ENCODE data around the gene FAU. TPM values are rescaled to one million over a fixed set of nuclear protein-coding genes. Genes with fewer than 3 reads are reported as not detected.

The FAU gene
- total and polyA plus RNA-seq, 9 of the 15 experiments (the other 6 are each of a cell fraction or from before 2014, with no cell fraction given): 433 to 1,827 (median 942) TPM

DNA sequence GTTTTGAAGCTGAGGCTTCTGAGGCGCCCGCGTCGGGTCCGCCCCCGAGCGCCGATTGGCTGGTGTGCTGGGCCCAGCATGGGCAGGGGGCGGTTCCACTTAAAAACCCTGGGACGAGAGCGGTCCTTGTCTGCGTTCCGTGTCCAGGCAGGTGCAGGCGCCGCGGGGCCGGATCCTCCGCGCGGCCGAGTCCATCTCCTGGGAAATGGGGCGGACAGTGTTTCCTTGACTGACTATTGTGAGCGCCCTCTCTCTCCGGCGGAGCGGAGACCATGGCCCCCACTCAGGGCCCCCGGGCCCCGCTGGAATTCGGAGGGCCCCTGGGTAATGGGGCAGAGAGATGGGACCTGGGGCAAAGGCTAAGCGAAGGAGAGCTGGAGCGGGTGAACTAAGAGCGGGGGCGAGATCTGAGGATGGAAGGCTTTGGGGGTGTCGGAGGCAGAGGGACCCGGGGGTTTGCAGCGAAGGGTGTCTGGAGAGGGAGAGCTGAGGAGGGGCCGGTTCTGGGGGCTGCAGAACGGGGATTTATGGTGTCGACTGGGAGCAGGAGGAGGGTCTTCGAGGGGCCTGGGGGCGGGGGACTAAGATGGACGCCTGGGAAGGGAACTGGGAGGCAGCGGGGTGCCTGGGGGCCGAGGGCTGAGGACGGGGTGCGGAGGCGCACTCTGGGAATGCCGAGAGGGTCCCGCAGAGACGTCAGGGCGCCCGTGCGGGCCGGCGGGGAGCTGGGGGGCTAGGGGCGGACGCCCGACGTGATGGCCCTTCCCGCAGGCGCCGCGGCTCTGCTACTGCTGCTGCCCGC, 10.0 kb downstream of the FAU start, which contains the start of gene TM7SF2 (continued):
- TF ChIP-seq MBD1 (CRISPR knock-in tag; IDR thresholded peaks at IDR 0.05) (no peak), OTX1 (CRISPR knock-in tag; IDR thresholded peaks at IDR 0.05) (no peak), KLF16 (IDR thresholded peaks at IDR 0.05) (no peak), NELFE (IDR thresholded peaks at IDR 0.05; ENCODE audit: insufficient read depth, insufficient read length) (no peak), GATAD2B (IDR thresholded peaks at IDR 0.05; ENCODE audit: borderline replicate concordance) (no peak), ZFP1 (CRISPR knock-in tag; IDR thresholded peaks at IDR 0.05) (no peak), CUX1 (CRISPR knock-in tag; IDR thresholded peaks at IDR 0.05) (no peak), ZNF24 (IDR thresholded peaks at IDR 0.05) (no peak), SIRT6 (IDR thresholded peaks at IDR 0.05; ENCODE audit: low read depth, low read length) (no peak), ZNF124 (CRISPR knock-in tag; IDR thresholded peaks at IDR 0.05) (no peak), ADNP (tag; IDR thresholded peaks at IDR 0.05) (no peak), ZNF316 (IDR thresholded peaks at IDR 0.05) (no peak), BRCA1 (IDR thresholded peaks at IDR 0.05) (no peak), BRCA1 (CRISPR knock-in tag; IDR thresholded peaks at IDR 0.05) (no peak), ZNF140 (CRISPR knock-in tag; IDR thresholded peaks at IDR 0.05) (no peak), NR3C1 (CRISPR knock-in tag; IDR thresholded peaks at IDR 0.05) (no peak), ZZZ3 (IDR thresholded peaks at IDR 0.05) (no peak)
- TF ChIP-seq, protein P1, sequence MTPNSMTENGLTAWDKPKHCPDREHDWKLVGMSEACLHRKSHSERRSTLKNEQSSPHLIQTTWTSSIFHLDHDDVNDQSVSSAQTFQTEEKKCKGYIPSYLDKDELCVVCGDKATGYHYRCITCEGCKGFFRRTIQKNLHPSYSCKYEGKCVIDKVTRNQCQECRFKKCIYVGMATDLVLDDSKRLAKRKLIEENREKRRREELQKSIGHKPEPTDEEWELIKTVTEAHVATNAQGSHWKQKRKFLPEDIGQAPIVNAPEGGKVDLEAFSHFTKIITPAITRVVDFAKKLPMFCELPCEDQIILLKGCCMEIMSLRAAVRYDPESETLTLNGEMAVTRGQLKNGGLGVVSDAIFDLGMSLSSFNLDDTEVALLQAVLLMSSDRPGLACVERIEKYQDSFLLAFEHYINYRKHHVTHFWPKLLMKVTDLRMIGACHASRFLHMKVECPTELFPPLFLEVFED (CRISPR knock-in tag; conservative IDR thresholded peaks at IDR 0.05): peak; percentile 76; the same call in 1 of the 2 replicates
- TF ChIP-seq, protein P2, sequence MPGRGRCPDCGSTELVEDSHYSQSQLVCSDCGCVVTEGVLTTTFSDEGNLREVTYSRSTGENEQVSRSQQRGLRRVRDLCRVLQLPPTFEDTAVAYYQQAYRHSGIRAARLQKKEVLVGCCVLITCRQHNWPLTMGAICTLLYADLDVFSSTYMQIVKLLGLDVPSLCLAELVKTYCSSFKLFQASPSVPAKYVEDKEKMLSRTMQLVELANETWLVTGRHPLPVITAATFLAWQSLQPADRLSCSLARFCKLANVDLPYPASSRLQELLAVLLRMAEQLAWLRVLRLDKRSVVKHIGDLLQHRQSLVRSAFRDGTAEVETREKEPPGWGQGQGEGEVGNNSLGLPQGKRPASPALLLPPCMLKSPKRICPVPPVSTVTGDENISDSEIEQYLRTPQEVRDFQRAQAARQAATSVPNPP (IDR thresholded peaks at IDR 0.05; ENCODE audit: borderline replicate concordance, insufficient read depth, insufficient read length): no peak
